ENCODE results near the gene FAM3B.

DNA sequence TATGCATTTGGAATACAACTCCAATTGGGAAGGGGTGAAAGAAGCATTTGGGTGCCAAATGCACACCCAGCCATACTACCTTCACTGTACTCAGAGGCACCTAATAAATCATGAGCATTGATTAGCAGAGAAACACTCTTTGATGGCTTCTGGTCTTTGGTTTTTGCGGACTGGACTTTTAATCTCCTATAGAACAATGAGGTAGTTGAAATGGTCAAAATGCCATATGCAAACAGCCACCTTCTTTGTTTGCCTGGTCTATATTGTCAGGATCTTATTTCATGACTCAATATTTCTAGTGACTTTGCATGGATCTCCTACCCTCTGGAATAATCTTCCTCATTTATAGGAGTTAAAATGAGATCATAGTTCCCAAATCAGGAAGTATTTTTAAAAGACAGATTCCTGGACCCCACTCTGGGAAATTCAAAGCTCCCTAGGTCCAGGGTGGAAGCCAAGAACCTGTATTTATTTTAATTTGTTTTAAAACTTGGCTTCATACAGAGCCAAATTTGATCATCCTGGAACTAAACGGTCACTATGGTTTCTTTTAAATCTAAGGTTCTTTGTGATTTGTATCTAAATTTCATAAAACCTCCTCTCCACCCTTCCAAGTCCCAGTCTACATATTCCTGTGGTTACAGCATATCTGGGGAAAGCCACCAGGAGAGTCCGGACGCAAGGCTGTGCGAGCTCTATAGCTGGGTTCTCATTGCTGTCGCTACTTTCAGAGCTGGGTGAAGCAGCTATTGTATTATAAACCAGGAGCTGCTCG is 8.7 kb downstream of the FAM3B start:
- TF ChIP-seq EZH2 (IDR thresholded peaks at IDR 0.05; ENCODE audit: borderline replicate concordance, low read length), result no peak
- TF ChIP-seq, protein P1, sequence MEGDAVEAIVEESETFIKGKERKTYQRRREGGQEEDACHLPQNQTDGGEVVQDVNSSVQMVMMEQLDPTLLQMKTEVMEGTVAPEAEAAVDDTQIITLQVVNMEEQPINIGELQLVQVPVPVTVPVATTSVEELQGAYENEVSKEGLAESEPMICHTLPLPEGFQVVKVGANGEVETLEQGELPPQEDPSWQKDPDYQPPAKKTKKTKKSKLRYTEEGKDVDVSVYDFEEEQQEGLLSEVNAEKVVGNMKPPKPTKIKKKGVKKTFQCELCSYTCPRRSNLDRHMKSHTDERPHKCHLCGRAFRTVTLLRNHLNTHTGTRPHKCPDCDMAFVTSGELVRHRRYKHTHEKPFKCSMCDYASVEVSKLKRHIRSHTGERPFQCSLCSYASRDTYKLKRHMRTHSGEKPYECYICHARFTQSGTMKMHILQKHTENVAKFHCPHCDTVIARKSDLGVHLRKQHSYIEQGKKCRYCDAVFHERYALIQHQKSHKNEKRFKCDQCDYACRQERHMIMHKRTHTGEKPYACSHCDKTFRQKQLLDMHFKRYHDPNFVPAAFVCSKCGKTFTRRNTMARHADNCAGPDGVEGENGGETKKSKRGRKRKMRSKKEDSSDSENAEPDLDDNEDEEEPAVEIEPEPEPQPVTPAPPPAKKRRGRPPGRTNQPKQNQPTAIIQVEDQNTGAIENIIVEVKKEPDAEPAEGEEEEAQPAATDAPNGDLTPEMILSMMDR (IDR thresholded peaks at IDR 0.05; ENCODE audit: low read length), result no peak

Data from OCI-LY1 (cell line).